ENCODE results near the gene CNTN5.

GRCh38 chr11:100232006-100232405 lies 1211.3 kb downstream of the CNTN5 start:
- TF ChIP-seq EP300 (IDR thresholded peaks at IDR 0.05; ENCODE audit: borderline replicate concordance) (no peak), REST (IDR thresholded peaks at IDR 0.05; ENCODE audit: low read depth) (no peak), TAF1 (IDR thresholded peaks at IDR 0.05; ENCODE audit: low read depth) (no peak), USF1 (IDR thresholded peaks at IDR 0.05) (no peak), CREB1 (IDR thresholded peaks at IDR 0.05; ENCODE audit: low read depth) (no peak), ZBTB7A (IDR thresholded peaks at IDR 0.05; ENCODE audit: low read depth) (no peak), EGR1 (IDR thresholded peaks at IDR 0.05) (no peak), TEAD4 (IDR thresholded peaks at IDR 0.05) (no peak), CEBPB (IDR thresholded peaks at IDR 0.05) (no peak), NFIC (IDR thresholded peaks at IDR 0.05) (no peak), RAD21 (IDR thresholded peaks at IDR 0.05; ENCODE audit: low read depth) (no peak), TCF12 (IDR thresholded peaks at IDR 0.05; ENCODE audit: low read depth) (no peak)

Measured in Ishikawa (cell line).